Measurements from ENCODE around the gene CDHR3. TPM values are rescaled to one million over a fixed set of nuclear protein-coding genes. Genes with fewer than 3 reads are reported as not detected.

Gene CDHR3
- total and polyA plus RNA-seq, 2 of the 8 experiments (the other 6 are each of a cell fraction or from before 2014, with no cell fraction given): 6.4 to 6.8 TPM

DNA sequence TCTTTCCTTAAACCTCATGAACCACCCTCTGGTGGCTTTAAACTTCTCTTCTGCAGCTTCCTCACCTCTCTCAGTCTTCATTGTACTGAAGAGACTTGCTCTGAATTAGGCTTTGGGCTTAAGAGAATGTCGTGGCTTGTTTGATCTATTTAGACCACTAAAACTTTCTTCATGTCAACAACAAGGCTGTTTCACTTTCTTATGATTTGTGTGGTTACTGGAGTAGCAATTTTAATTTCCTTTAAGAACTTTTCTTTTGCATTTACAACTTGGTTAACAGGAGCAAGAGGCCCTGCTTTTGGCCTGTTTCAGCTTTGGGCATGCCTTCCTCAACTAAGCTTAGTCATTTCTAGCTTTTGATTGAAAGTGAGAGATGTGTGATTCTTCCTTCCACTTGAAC, 38.1 kb upstream of the CDHR3 start (continued):
- no peak for TF ChIP-seq FOSL1 (IDR thresholded peaks at IDR 0.05; ENCODE audit: insufficient read depth, low read depth, low read length)
- TF ChIP-seq, protein P1, sequence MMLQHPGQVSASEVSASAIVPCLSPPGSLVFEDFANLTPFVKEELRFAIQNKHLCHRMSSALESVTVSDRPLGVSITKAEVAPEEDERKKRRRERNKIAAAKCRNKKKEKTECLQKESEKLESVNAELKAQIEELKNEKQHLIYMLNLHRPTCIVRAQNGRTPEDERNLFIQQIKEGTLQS (IDR thresholded peaks at IDR 0.05; ENCODE audit: insufficient read depth, low read depth, low read length): no peak
- no peak for TF ChIP-seq KDM4A (IDR thresholded peaks at IDR 0.05; ENCODE audit: low read depth, low read length, severe bottlenecking)
